HG03439 (cell line): ENCODE measurements around the gene RYR3.

Experiments used
- ATAC-seq: cut with Tn5 transposase; IDR thresholded peaks from one replicate; pipeline ENCODE4 v1.9.1; 2021; ENCODE audit warnings: mild to moderate bottlenecking, moderate library complexity; ENCODE audit not compliant: unreplicated experiment

The RYR3 gene

DNA sequence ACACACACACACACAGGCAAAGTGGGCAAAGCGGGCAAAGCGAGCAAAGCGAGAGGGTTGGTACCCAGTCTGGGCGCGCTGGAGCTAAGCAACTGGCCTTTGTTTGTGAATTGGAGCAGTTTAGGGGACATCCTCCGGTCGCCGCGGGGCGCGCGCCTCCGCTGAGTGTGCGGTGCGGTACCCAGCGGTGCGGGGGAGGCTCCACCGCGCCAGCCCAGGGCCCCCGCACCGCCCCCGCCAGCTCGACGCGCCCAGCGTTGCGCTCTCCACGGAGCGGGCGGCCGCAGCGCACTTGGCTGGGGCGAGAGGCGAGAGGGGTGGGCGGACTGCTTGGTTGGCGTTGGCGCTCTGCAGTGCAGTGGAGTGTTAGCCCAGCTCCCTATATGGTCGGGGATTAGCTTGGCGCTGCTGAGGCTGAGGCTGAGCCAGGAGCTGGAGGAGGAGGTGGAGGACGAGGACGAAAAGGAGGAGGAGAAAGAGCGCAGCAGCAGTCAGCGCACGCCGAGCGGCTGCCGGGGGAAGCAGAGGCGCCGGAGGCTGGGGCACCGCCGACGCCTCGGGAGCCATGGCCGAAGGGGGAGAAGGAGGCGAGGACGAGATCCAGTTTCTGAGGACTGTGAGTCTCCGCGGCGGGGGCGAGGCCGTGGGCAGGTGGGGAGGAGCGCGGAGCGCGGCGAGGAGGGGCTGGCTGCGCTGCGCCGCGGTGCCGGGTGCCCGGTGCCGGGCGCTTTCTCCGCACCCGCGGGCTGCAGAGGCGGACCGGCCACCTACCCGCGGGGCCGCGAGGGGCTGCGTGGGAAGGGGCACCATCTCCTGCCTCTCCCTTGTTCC is at the start of gene RYR3:
Gene RYR3 (plus strand): TSS at position 487 of the 831 bp plus-strand sequence. CDS start 79 bp downstream, at position 566.
- no peak for ATAC-seq

DNA sequence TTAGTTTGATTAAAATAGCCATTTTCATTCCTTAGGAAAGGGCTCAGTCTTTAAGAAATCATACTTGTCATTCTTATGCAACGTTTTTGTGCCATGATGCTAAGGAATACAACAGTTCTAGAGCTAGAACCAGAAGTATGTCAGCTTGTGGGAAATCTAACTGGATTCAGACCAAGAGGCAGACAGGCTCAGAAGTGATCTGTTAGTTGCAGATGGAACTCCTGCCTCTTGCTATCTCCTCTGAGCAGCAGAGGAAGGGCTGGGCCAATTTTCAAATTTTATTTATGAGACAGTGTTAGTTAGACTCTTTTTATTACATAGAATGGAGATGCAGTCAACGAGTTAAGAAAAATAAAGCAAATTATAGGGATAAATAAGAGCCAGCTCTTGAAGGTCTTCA is 48.5 kb upstream of the RYR3 start:
- no peak for ATAC-seq

- ATAC-seq = no peak
Observed at GRCh38 chr15:33277689-33278088, 33.1 kb upstream of the RYR3 start.

GRCh38 chr15:33278816-33279612 is 31.8 kb upstream of the RYR3 start:
- ATAC-seq = no peak

DNA sequence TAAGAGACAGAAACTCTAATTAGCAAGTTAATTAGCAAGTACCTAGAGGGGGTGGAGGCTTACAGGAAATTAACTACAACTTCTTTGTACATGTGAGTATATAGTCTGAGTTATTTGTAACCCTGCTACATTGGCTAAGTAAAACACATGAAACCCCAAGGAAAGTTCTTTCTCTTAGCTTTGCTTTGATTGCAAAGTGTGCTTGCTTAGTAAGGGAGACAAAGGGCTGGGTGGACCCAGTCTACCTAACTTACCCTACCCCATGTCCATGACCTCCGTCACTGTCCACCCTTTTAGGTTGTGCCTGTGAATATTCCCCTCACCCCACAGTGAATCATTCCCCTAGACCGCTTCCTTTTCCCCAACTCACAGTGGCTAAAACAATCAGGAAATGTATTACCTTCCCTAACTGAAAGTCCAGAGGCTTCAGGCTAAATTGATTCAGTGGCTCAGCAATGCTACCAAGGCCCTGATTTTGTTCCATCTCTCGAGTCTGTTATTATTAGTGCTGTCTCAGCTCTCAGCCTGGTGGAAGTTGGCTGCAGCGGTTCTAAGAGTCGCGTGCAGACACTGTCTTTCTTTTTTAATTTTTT is 31.1 kb upstream of the RYR3 start:
- no peak for ATAC-seq

- ATAC-seq = no peak
Observed at GRCh38 chr15:33282226-33283020, 28.3 kb upstream of the RYR3 start.

- ATAC-seq = no peak
Observed at GRCh38 chr15:33283576-33283975, 27.2 kb upstream of the RYR3 start.

- ATAC-seq = no peak
Observed at GRCh38 chr15:33284336-33284735, 26.4 kb upstream of the RYR3 start.

DNA sequence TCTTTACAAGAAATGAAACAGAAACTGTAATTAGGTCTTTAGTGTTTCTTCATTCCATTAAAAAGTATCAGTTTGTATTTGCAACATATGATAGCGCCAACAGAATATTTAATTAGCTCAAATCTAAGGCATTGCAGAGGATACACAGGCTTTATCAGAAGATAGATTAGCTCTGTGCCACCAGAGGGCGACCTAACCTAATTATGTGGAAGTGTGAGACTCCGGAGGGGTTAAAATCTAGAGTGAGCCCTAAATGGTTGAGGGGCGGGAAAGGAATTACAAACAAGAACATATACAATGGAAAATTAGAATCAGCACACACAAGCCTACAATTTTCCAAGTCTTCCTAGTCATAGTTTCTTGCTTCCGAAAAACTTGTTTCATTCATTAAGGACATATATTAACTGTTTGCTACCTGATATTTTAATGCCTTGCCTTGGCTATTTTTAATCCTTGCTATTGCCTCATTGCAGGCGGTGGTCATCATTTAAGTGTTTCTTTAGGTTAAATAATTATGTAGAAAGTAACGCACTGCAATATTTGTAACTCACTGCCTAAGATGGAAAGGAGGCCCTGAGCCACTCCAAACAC is 18.0 kb upstream of the RYR3 start:
- ATAC-seq = no peak

DNA sequence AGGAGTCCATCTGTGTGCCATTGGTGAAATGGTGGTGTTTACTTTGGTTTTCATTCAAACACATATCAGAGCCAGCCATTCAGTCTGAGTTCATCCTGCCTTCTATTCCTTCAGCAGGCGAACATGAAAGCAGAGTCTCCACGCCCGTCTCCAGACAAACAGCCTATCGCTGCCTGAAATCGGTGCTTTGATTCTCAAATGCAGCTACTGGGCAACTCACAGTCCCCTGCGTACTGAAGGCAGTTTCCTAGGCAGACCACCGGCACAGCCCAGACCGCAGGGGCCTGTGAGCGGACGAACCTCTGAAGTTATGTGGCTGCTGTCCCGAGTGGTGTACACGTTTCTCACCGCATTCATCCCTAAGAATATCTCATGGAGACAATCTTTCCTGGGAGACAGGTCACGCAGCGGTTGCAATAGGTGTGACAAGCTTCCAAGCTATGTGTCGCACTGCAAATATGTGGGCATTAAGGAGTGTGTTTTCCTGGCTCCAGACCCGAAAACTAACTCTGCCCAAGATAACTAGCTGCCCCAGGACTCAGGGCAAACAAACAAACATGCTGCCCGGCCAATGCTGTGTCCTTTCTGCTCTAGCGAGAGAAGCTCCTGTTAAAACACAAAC is 16.9 kb upstream of the RYR3 start:
- no peak for ATAC-seq

DNA sequence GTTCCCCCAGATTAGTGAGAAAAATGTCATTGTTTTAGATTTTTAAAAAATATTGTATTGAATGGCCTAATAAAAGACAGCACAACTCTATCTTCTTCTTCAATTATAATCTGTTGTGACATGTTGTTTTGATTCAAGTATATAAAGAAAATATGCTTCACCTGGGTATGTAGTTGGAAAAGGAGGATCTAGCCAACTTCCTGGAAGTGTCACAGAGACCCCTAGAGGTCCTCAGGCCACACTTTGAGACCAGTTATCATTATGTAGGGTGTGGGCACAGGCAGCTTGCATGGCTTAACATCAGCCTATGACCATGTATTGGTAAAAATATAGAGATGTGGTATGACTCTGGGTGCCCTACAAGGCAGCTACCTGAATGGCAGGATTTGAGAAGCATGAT is 14.7 kb upstream of the RYR3 start:
- no peak for ATAC-seq

DNA sequence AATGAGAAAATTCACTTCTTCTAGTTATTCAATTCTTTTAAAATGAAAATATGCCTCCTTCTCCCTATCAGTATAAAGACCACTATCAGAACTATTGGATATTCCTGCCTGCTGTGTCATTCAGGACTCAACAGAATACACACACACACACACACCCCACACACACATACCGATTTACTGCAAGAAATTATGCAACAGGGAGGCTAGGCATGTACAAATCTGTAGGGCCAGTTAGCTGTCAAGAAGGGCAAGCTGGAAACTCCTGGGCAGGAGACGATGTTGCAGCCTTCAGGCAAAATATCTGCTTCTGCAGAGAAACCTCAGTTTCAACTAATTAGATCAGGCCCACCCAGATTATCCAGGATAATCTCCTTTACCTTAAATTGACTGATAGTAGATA is 13.9 kb upstream of the RYR3 start:
- ATAC-seq = no peak

DNA sequence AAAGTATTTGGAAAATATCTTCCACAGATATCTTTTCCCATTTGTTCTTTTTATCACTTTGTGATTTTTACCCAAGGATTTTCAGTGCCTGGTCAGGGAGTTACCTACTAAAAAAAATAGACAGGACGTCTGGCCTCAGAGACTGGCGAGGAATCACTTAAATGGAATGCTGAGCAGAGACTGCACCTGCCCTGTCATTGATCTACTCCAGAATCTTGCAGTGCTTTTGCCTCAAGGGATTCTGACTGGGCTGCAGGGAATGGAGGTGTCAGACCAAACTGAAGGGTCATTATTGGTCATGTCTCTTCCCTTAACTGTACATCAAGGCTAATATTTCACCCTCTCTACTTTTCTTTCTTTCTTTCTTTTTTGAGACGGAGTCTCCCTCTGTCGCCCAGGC is 12.1 kb upstream of the RYR3 start:
- no peak for ATAC-seq

- no peak for ATAC-seq
Observed at GRCh38 chr15:33304924-33305323, 5.8 kb upstream of the RYR3 start.

DNA sequence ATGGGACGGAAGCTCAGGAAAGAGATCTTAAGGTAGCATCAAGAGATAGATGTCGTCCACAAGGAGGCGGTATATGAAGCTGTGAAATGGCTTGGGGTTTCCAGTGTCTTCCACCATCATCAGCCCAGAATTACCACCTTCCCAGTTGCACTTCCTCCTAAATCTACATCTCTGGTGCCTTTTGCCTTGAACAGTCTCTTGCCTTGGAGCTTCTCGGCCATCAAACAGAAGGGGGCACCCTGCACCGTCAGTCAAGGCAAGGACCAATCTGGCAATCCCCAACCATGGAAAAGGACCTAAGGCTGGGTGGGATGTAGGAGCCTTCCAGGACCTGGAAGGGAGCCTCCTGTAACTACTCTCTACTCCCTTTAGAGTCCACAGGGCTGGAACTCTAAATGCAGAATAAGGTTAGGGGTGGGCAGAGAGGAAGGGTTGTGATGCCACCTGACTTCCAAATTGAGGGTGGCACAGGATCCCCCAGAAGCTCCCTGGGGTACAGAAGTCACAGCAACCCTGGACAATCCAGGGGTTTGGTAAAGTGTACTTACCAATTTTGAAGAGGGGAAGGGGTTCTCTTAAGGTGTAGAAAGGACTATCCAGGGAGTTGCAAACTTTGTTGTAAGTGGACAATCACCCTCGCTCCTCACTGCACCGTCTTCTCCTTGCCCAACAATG is 1.0 kb upstream of the RYR3 start:
- ATAC-seq = no peak

DNA sequence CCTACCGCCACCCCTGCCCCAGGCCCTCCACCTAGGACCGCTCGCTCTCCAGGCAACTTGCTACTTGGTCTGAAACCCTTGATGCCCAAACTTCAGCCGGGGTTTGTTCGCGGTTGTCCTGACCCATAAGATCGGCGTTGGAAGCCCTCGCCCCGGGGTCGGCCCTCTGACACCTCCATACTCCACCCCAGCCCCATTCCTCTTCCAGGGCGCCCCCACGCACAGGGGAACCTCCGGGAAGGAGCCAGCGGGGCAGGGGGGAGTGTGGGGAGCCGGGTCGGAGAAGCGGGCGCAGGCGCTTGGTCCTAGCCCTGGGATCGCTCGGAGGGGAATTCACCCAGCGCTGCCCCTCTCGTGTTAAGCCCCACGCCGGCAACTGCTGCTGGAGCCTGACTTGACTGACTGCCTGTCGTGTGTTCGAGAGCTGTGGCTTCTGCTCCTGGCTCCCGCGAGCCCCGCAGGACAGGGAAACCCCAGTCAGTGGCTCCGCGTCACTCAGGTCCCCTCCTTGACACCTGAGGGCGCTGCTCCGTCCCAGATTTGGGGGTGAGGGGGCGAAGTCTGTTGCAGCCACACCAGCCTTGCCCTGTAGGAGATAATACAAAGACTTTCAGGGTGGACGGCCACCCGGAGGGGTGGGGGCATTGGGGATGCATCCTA is 675 bp downstream of the RYR3 start:
- ATAC-seq = no peak

GRCh38 chr15:33313491-33313890 is 2.7 kb downstream of the RYR3 start:
- ATAC-seq = no peak

GRCh38 chr15:33314069-33314468 is 3.3 kb downstream of the RYR3 start:
- no peak for ATAC-seq

GRCh38 chr15:33315044-33315443 is 4.3 kb downstream of the RYR3 start:
- no peak for ATAC-seq
